ENCODE data around the gene LENG9. TPM values are rescaled to one million over a fixed set of nuclear protein-coding genes. Genes with fewer than 3 reads are reported as not detected.
A peak's percentile ranks its signal among the peaks of the same experiment; 100 is the strongest.

The LENG9 gene
- total RNA-seq, 2 experiments from 2014 or later: 1.8 to 6.0 TPM

DNA sequence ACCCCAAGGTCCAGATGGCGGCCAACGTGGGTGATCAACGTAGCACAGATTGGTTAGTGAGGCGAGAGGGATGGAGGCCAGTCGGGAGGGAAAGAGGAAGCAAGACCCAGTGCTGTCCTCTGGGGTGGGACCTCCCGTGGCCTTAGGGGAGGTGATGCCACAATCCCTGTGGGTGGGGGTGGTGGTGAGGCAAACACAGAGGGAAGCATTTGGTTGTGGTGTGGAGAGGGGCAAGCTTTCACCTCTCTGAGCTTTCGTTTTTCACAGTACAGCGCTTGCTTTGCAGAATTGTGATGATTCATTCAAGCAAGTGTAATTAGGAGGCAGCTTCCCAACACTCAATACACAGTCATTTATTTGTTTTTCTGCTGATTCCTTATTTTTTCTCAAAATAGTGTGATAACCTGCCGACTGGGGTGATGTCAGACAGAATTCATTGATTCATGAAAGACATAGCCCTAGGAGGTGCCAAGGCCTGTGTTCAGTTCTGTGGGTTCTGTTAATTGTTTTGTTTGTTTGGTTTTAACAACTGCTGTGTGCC lies 12.2 kb downstream of the LENG9 start:
- H3K4me1 ChIP-seq (ENCODE audit: insufficient read depth, low read length, poor library complexity, severe bottlenecking): peaks cover 26% of the 10 kb centered on the region
- DNase-seq (ENCODE audit: low spot score): no peak
- H3K4me2 ChIP-seq (ENCODE audit: low read length): peak overlapping the region; percentile 87
- intact Hi-C loops (cut with micrococcal nuclease; ENCODE audit: unreplicated experiment): no loop called here
- peaks cover 72% of the 10 kb centered on the region for H3K36me3 ChIP-seq (ENCODE audit: insufficient read depth, low read length)
- no TSS peak for BruUV-seq (replicated peaks)
- H3K27ac ChIP-seq (ENCODE audit: low read depth, low read length, poor library complexity, severe bottlenecking): no peak overlapping the region
- peaks cover 28% of the 10 kb centered on the region for H4K20me1 ChIP-seq (ENCODE audit: insufficient read depth, low read length)
- TF ChIP-seq EZH2phosphoT487 (IDR thresholded peaks at IDR 0.05; ENCODE audit: borderline replicate concordance, low read depth, low read length) (no peak), CTCF (conservative IDR thresholded peaks at IDR 0.05; ENCODE audit: low read length) (no peak)
- H3K79me2 ChIP-seq (ENCODE audit: insufficient read depth, low read depth, low read length): peaks cover 51% of the 10 kb centered on the region
- H3K9me3 ChIP-seq (ENCODE audit: low read length): no peaks in the 10 kb centered on the region
- ChIA-PET CTCF (ENCODE audit: unreplicated experiment) (no interaction called here), POLR2A (no interaction called here)
- H2AFZ ChIP-seq (ENCODE audit: low read length): no peak overlapping the region
- peak overlapping the region; percentile 98 for H3K4me3 ChIP-seq (ENCODE audit: low read depth, low read length, poor library complexity, severe bottlenecking)
- no peaks in the 10 kb centered on the region for H3K9me2 ChIP-seq (ENCODE audit: insufficient read depth, low read length)

- peak overlapping the region; percentile 72 for H3K27ac ChIP-seq (ENCODE audit: low read depth, low read length, poor library complexity, severe bottlenecking)
- H3K9me2 ChIP-seq (ENCODE audit: insufficient read depth, low read length): no peaks in the 10 kb centered on the region
- H3K4me2 ChIP-seq (ENCODE audit: low read length): peak overlapping the region; percentile 87
- intact Hi-C loops (cut with micrococcal nuclease; ENCODE audit: unreplicated experiment): loop anchor here (1.0 kb wide), 1 partner anchor 15 kb away; no protein-coding TSS in a partner anchor
- H3K4me1 ChIP-seq (ENCODE audit: insufficient read depth, low read length, poor library complexity, severe bottlenecking): peaks cover 26% of the 10 kb centered on the region
- TF ChIP-seq CTCF (conservative IDR thresholded peaks at IDR 0.05; ENCODE audit: low read length) (no peak), EZH2phosphoT487 (IDR thresholded peaks at IDR 0.05; ENCODE audit: borderline replicate concordance, low read depth, low read length) (no peak)
- ChIA-PET POLR2A (no interaction called here), CTCF (ENCODE audit: unreplicated experiment) (no interaction called here)
- BruUV-seq (replicated peaks): no TSS peak
- H3K9me3 ChIP-seq (ENCODE audit: low read length): no peaks in the 10 kb centered on the region
- peaks cover 69% of the 10 kb centered on the region for H3K36me3 ChIP-seq (ENCODE audit: insufficient read depth, low read length)
- peak overlapping the region; percentile 98 for H3K4me3 ChIP-seq (ENCODE audit: low read depth, low read length, poor library complexity, severe bottlenecking)
- no peak for DNase-seq (ENCODE audit: low spot score)
- H3K79me2 ChIP-seq (ENCODE audit: insufficient read depth, low read depth, low read length): peaks cover 51% of the 10 kb centered on the region
- peaks cover 28% of the 10 kb centered on the region for H4K20me1 ChIP-seq (ENCODE audit: insufficient read depth, low read length)
- H2AFZ ChIP-seq (ENCODE audit: low read length): no peak overlapping the region; the same call in 1 of the 2 replicates
These were observed 13.9 kb downstream of the LENG9 start for GRCh38 chr19:54449701-54450069.
